GM12878 (cell line): ENCODE measurements around the gene CYP46A1. TPM values are rescaled to one million over a fixed set of nuclear protein-coding genes. Genes with fewer than 3 reads are reported as not detected.

ENCODE experiments used
- ATAC-seq: fragments of 200-7000 bp; cut with Tn5 transposase; 3 replicates; pipeline ENCODE4 v1.9.1; 2020; ENCODE audit warnings: mild to moderate bottlenecking, moderate library complexity
- BruUV-seq: library from RNA; stranded (reverse); fragments of 400-500 nt; replicated peaks from 2 replicates; lab custom pipeline; 2021; lab: Mats Ljungman, UMichigan
- CTCF ChIA-PET: fragments of 300-600 bp; sonication (Branson Sonifier 250); formaldehyde crosslinking; extraction: SDS; loops from one replicate; lab custom pipeline; 2021; ENCODE audit warnings: inconsistent platforms; lab: Yijun Ruan, JAX
- POLR2A ChIA-PET: fragments of 350-600 bp; formaldehyde crosslinking; extraction: SDS; loops from one replicate; lab custom pipeline; 2021; ENCODE audit warnings: inconsistent platforms; lab: Charles Lee
- RAD21 ChIA-PET: fragments of 300-600 bp; sonication (Branson Sonifier 250); formaldehyde crosslinking; loops from one replicate; lab custom pipeline; 2023; ENCODE audit warnings: antibody characterized with exemption; ENCODE audit not compliant: unreplicated experiment; lab: Charles Lee
- SMC1A ChIA-PET: fragments of 300-600 bp; sonication (Branson Sonifier 250); formaldehyde crosslinking; loops from one replicate; lab custom pipeline; 2023; ENCODE audit not compliant: unreplicated experiment, uncharacterized antibody; lab: Charles Lee
- DNase-seq: peaks from one replicate; pipeline ENCODE4 v3.0.0-alpha.2; 2011; ENCODE audit warnings: low read depth, low spot score
- FAIRE-seq: peaks from 3 replicates; lab custom pipeline; 2011; peaks lifted over from hg19 to GRCh38; lab: Jason Lieb, UNC
- H2AFZ ChIP-seq: 2 replicates; pipeline ENCODE4 v1.6.0; 2011; ENCODE audit warnings: low read depth, low read length, control low read depth; ENCODE audit not compliant: control insufficient read depth
- H3K27ac ChIP-seq: 2 replicates; pipeline ENCODE4 v1.5.1; 2011; ENCODE audit warnings: control low read depth; ENCODE audit not compliant: control insufficient read depth, insufficient read depth
- H3K27me3 ChIP-seq, 2 experiments: replicated peaks in 1 of 2; 2 replicates each; pipeline versions ENCODE4 v1.6.0 to v1.6.1; 2011; ENCODE audit warnings: low read length in 1 of 2; ENCODE audit not compliant: control insufficient read depth in 2 of 2, insufficient read depth in 2 of 2
- H3K36me3 ChIP-seq, 2 experiments: 2 replicates each; pipeline ENCODE4 v1.5.1; 2011; ENCODE audit warnings: low read length in 1 of 2; ENCODE audit not compliant: control insufficient read depth in 2 of 2, insufficient read depth in 2 of 2
- H3K4me1 ChIP-seq: 2 replicates; pipeline ENCODE4 v1.6.1; 2011; ENCODE audit warnings: mild to moderate bottlenecking, low read length, moderate library complexity, mixed read lengths; ENCODE audit not compliant: control insufficient read depth, insufficient read depth
- H3K4me2 ChIP-seq: 2 replicates; pipeline ENCODE4 v1.6.0; 2011; ENCODE audit warnings: control low read depth; ENCODE audit not compliant: control insufficient read depth, insufficient read depth
- H3K4me3 ChIP-seq: fragments of 200-600 bp; sonication (generic); 2 replicates; pipeline ENCODE4 v1.5.1; 2016
- H3K79me2 ChIP-seq: 2 replicates; pipeline ENCODE4 v1.6.0; 2011; ENCODE audit warnings: low read length; ENCODE audit not compliant: control insufficient read depth, insufficient read depth
- H3K9ac ChIP-seq: 2 replicates; pipeline ENCODE4 v1.8.0; 2011; ENCODE audit warnings: low read length, control low read depth, mixed read lengths; ENCODE audit not compliant: control insufficient read depth, insufficient read depth
- H3K9me3 ChIP-seq: replicated peaks from 3 replicates; pipeline ENCODE4 v1.5.1; 2011; ENCODE audit warnings: mild to moderate bottlenecking, low read length; ENCODE audit not compliant: control insufficient read depth, insufficient read depth
- H4K20me1 ChIP-seq: 2 replicates; pipeline ENCODE4 v1.6.0; 2011; ENCODE audit not compliant: control insufficient read depth, insufficient read depth
- BCL11A ChIP-seq: IDR thresholded peaks from 2 replicates; pipeline ENCODE4 v1.6.1; 2011; ENCODE audit warnings: low read depth, low read length
- BCL3 ChIP-seq: IDR thresholded peaks from 2 replicates; pipeline ENCODE4 v1.6.1; 2011; ENCODE audit warnings: borderline replicate concordance, low read depth, mild to moderate bottlenecking, moderate library complexity, low read length; ENCODE audit not compliant: insufficient read depth, poor library complexity, severe bottlenecking
- CEBPZ ChIP-seq: fragments of 150-350 bp; IDR thresholded peaks from 2 replicates; pipeline ENCODE4 v1.6.1; 2016; ENCODE audit warnings: low read depth, low read length
- CREM ChIP-seq: IDR thresholded peaks from 2 replicates; pipeline ENCODE4 v1.6.1; 2014; ENCODE audit warnings: antibody characterized with exemption, low read depth
- EP300 ChIP-seq, 2 experiments: fragments of 150-350 bp in 1 of 2; IDR thresholded peaks; 2 replicates each; pipeline ENCODE4 v1.6.1; 2011 to 2012; ENCODE audit warnings: low read depth in 2 of 2, low read length in 2 of 2, borderline replicate concordance in 1 of 2, improper control_type of control experiment in 1 of 2, inconsistent platforms in 1 of 2; ENCODE audit not compliant: control insufficient read depth in 1 of 2
- NFYA ChIP-seq: IDR thresholded peaks from 2 replicates; pipeline ENCODE4 v1.6.1; 2011; ENCODE audit warnings: low read depth, mild to moderate bottlenecking, low read length, improper control_type of control experiment, borderline replicate concordance
- POLR2AphosphoS2 ChIP-seq: IDR thresholded peaks from 2 replicates; pipeline ENCODE4 v1.6.1; 2011; ENCODE audit warnings: low read depth, mild to moderate bottlenecking, low read length, improper control_type of control experiment, moderate library complexity
- RAD21 ChIP-seq: IDR thresholded peaks from 2 replicates; pipeline ENCODE4 v1.6.1; 2011; ENCODE audit warnings: mild to moderate bottlenecking, low read depth, low read length, moderate library complexity; ENCODE audit not compliant: insufficient read depth
- SKIL ChIP-seq: fragments of 450-650 bp; IDR thresholded peaks from 2 replicates; pipeline ENCODE4 v1.6.1; 2017; ENCODE audit warnings: mild to moderate bottlenecking, low read depth, inconsistent platforms; ENCODE audit not compliant: poor library complexity, severe bottlenecking
- STAT3 ChIP-seq: IDR thresholded peaks from 2 replicates; pipeline ENCODE4 v1.6.1; 2011; ENCODE audit warnings: low read depth, low read length, improper control_type of control experiment
- TBL1XR1 ChIP-seq: IDR thresholded peaks from 2 replicates; pipeline ENCODE4 v1.6.1; 2012; ENCODE audit warnings: low read depth, low read length, improper control_type of control experiment
- YY1 ChIP-seq: IDR thresholded peaks from 2 replicates; pipeline ENCODE4 v1.6.1; 2011; ENCODE audit warnings: low read depth, mild to moderate bottlenecking, low read length
- ZBTB40 ChIP-seq: fragments of 450-650 bp; IDR thresholded peaks from 2 replicates; pipeline ENCODE4 v1.6.1; 2016; ENCODE audit warnings: mild to moderate bottlenecking, moderate library complexity, borderline replicate concordance
- WGBS: methylation state at CpG from one replicate; pipeline ENCODE4 v1.1.6; 2016; ENCODE audit warnings: low lambda C conversion rate; ENCODE audit not compliant: insufficient replicate concordance, insufficient coverage; ENCODE audit errors: missing lambda C conversion rate; 5-methylcytosine and 5-hydroxymethylcytosine counted together
- in situ Hi-C: fragments of 300-500 bp; cut with MboI; formaldehyde crosslinking; loops from 9 replicates; pipeline ENCODE4 v1.14.3; 2018; ENCODE audit warnings: mixed read lengths
- intact Hi-C: fragments of 100-400 bp; cut with micrococcal nuclease; formaldehyde crosslinking; loops from one replicate; pipeline ENCODE4 v1.14.2; 2022; ENCODE audit not compliant: unreplicated experiment
- polyA plus RNA-seq, 11 experiments: library from polyadenylated mRNA; depleted of rRNA in 4 of 11; unstranded in 6 of 11; stranded (reverse) in 5 of 11; fragments of >200 nt; fragmentation: Nextera tagmentation in 4 of 11; fragmentation: Illumina TruSeq in 1 of 11; extraction: Ambion mirVana in 4 of 11; extraction: Trizol in 1 of 11; gene quantifications; 1 replicate in 1 of 11; 2 replicates in 10 of 11; pipeline versions ENCODE4 v1.2.1 to v1.2.3, GENCODE V29; 2011 to 2016; ENCODE audit warnings: inconsistent platforms in 2 of 11, missing spikeins in 2 of 11, low read depth in 1 of 11
- total RNA-seq, 4 experiments: library from RNA; depleted of rRNA in 3 of 4; stranded (reverse); fragments of >200 nt in 3 of 4; fragmentation: Illumina TruSeq in 1 of 4; extraction: Trizol in 1 of 4; gene quantifications; 2 replicates each; pipeline versions ENCODE4 v1.2.1 to v1.2.3, GENCODE V29; 2013 to 2021

CYP46A1 gene
- total and polyA plus RNA-seq, 10 of the 15 experiments (the other 5 are each of a cell fraction or from before 2014, with no cell fraction given) = 0.04 to 0.11 TPM; not detected in 8

- ChIA-PET POLR2A (no interaction called here), CTCF (no interaction called here), SMC1A (no interaction called here), RAD21 (no interaction called here)
- Histone ChIP-seq H2AFZ (no peak overlapping the region), H4K20me1 (no peaks in the 10 kb centered on the region), H3K27me3 (peaks cover 0 to 3% of the 10 kb centered on the region in 2 experiments; a peak in 2 of 4 replicates), H3K4me1 (no peaks in the 10 kb centered on the region), H3K79me2 (no peaks in the 10 kb centered on the region), H3K4me3 (no peak overlapping the region), H3K36me3 (no peaks in the 10 kb centered on the region), H3K9me3 (no peaks in the 10 kb centered on the region), H3K9ac (no peak overlapping the region), H3K4me2 (no peak overlapping the region), H3K27ac (no peak overlapping the region)
- intact Hi-C loops (no loop called here), in situ Hi-C loops (no loop called here)
- FAIRE-seq (no peak), ATAC-seq (no peak), DNase-seq (no peak)
- BruUV-seq = no TSS peak
- WGBS = 30% methylated on average over 6 of the region's 6 CpGs
- no peak for TF ChIP-seq EP300 (IDR thresholded peaks at IDR 0.05; ENCODE audit: borderline replicate concordance in 1 of 2, control insufficient read depth in 1 of 2, low read depth in 2 of 2, low read length in 2 of 2)
- no peak for TF ChIP-seq CEBPZ
- TF ChIP-seq YY1 = no peak
- no peak for TF ChIP-seq CREM
- no peak for TF ChIP-seq STAT3
- TF ChIP-seq BCL11A = no peak
- TF ChIP-seq BCL3 = no peak
- no peak for TF ChIP-seq SKIL
- no peak for TF ChIP-seq ZBTB40
- no peak for TF ChIP-seq TBL1XR1
- no peak for TF ChIP-seq NFYA
- no peak for TF ChIP-seq POLR2AphosphoS2
- no peak for TF ChIP-seq RAD21
Measured at GRCh38 chr14:99769123-99769522, 85.0 kb downstream of the CYP46A1 start.
